ENCODE data around the gene EDEM2. TPM values are rescaled to one million over a fixed set of nuclear protein-coding genes. Genes with fewer than 3 reads are reported as not detected.
"Not testable (repeated sequence)": the region's sequence is repeated elsewhere in the genome, so short reads cannot be mapped to it uniquely, and the experiment has no call there.

The EDEM2 gene
- total and polyA plus RNA-seq, 2 of the 4 experiments (the other 2 are of a cell fraction) = 19.0 to 27.4 TPM

DNA sequence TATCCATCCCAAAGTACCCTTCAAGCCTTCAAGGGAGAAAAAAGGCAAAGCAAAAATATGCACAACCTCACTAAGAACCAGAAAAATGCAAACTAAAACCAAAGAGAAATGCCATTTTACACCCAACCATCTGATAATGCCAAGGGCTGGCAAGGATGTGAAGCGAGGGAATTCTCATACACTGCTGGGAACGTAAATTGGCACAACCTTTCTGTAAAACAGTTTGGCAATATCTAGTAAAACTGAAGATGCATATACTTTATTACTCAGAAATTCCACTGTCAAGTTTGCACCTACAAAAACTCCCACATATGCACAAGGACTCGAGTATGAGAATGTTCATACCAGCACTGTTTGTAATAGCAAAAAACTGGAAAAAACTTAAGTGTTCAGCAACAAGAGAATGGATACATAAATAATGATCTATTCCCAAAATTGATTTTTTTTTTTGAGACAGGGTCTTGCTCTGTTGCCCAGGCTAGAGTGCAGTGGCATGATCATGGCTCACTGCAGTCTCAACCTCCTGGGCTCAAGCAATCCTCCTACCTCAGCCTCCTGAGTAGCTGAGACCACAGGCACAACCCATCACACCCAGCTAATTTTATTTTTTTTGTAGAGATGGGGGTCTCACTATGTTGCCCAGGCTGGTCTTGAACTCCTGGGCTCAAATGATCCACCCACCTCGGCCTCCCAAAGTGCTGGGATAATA, 21.7 kb upstream of the EDEM2 start:
- H3K27me3 ChIP-seq (ENCODE audit: control insufficient read depth, insufficient read depth, low read length); H2AK9ac ChIP-seq (replicated peaks; ENCODE audit: low read depth, low read length, poor library complexity); H3K18ac ChIP-seq (ENCODE audit: low read depth, low read length); H3K79me1 ChIP-seq (ENCODE audit: low read depth in 1 of 2, low read length in 2 of 2); BruUV-seq (replicated peaks); CTCF ChIA-PET; H2BK15ac ChIP-seq (ENCODE audit: low read depth, low read length); H4K20me1 ChIP-seq (ENCODE audit: insufficient read depth, low read length); H2BK5ac ChIP-seq (ENCODE audit: low read depth, low read length, poor library complexity, severe bottlenecking); DNase-seq; H3K4me2 ChIP-seq (ENCODE audit: low read depth, low read length); in situ Hi-C loops (cut with MboI; ENCODE audit: low sequenced_read_pairs); H3K23ac ChIP-seq (ENCODE audit: low read depth, low read length); H3K14ac ChIP-seq (replicated peaks; ENCODE audit: low read depth, low read length); H4K8ac ChIP-seq (ENCODE audit: low read depth in 2 of 2, low read length in 2 of 2); H3K9me3 ChIP-seq (ENCODE audit: control insufficient read depth, insufficient read depth, low read length); ATAC-seq (ENCODE audit: low read depth); H3K9ac ChIP-seq (ENCODE audit: low read depth, low read length); H2BK120ac ChIP-seq (ENCODE audit: low read depth, low read length); dilution Hi-C loops (cut with HindIII; ENCODE audit: low sequenced_read_pairs, unreplicated experiment); H2AK5ac ChIP-seq (ENCODE audit: low read depth, low read length); intact Hi-C loops (cut with micrococcal nuclease); H4K5ac ChIP-seq (ENCODE audit: low read depth, low read length); H4K91ac ChIP-seq (ENCODE audit: insufficient read depth, low read depth, low read length); H3K9me1 ChIP-seq (ENCODE audit: insufficient read depth, low read length); H3K27ac ChIP-seq (ENCODE audit: insufficient read depth, low read length); H3K4ac ChIP-seq (ENCODE audit: low read depth, low read length); H3K4me3 ChIP-seq (ENCODE audit: insufficient read depth, low read depth, low read length); POLR2A ChIA-PET (ENCODE audit: unreplicated experiment); H3K4me1 ChIP-seq (ENCODE audit: control insufficient read depth, insufficient read depth, low read length); H2AFZ ChIP-seq (replicated peaks; ENCODE audit: low read length, poor library complexity); H3K36me3 ChIP-seq (ENCODE audit: control insufficient read depth, insufficient read depth, low read length); H2BK20ac ChIP-seq (ENCODE audit: low read depth, low read length); H3K56ac ChIP-seq (ENCODE audit: extremely low read depth, insufficient read depth, low read length): not testable (repeated sequence)
- WGBS, 2 experiments (ENCODE audit: extremely low coverage in 2 of 2, insufficient read length in 1 of 2) = 83% methylated on average over 1 of the region's 4 CpGs; no CpG with 5 or more reads in 1 of the 2 experiments

Measured in IMR-90 (cell line).